Peyer's patch (tissue), 4 donors: ENCODE data around the gene MYRIP.

Experiments
- CTCF ChIP-seq, 6 experiments: fragments of 450-650 bp in 4 of 6; fragments of 200-600 bp in 2 of 6; sonication (generic) in 1 of 6; IDR thresholded peaks; one replicate each; pipeline ENCODE4 v1.5.1; 2017 to 2019; ENCODE audit warnings: antibody characterized with exemption in 6 of 6, mild to moderate bottlenecking in 3 of 6, moderate library complexity in 1 of 6
- POLR2A ChIP-seq, 2 donors: fragments of 450-650 bp; IDR thresholded peaks; one replicate each; pipeline ENCODE4 v1.5.1; 2017; ENCODE audit warnings: antibody characterized with exemption in 2 of 2, mild to moderate bottlenecking in 2 of 2, moderate library complexity in 2 of 2

DNA sequence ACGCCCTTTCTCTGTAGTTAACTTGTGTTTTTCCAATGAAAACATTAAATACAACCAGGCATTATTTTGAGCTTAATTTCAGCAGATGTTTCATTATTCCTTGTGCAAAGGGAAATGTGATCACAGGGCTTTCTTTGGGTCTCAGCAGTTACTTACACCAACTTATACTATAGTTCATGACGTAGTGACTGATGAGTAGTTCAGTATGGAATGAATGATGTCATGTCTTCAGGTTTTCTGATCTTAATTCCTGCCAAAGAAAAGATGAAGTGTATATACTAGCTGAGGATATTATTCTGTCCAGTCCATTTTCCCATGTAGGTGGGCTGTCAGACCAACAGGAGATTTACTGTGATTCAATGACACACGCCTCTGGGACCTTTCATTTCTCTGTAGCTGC, 61.3 kb downstream of the MYRIP start:
- TF ChIP-seq CTCF (IDR thresholded peaks at IDR 0.05), result no peak
- no peak for TF ChIP-seq POLR2A (IDR thresholded peaks at IDR 0.05)
